GM12878 (cell line): ENCODE measurements around the gene ZGLP1. TPM values are rescaled to one million over a fixed set of nuclear protein-coding genes. Genes with fewer than 3 reads are reported as not detected.

Source experiments
- ATAC-seq: fragments of 200-7000 bp; cut with Tn5 transposase; 3 replicates; pipeline ENCODE4 v1.9.1; 2020; ENCODE audit warnings: mild to moderate bottlenecking, moderate library complexity
- BruUV-seq: library from RNA; stranded (reverse); fragments of 400-500 nt; replicated peaks from 2 replicates; lab custom pipeline; 2021; lab: Mats Ljungman, UMichigan
- CTCF ChIA-PET: fragments of 300-600 bp; sonication (Branson Sonifier 250); formaldehyde crosslinking; extraction: SDS; loops from one replicate; lab custom pipeline; 2021; ENCODE audit warnings: inconsistent platforms; lab: Yijun Ruan, JAX
- POLR2A ChIA-PET: fragments of 350-600 bp; formaldehyde crosslinking; extraction: SDS; loops from one replicate; lab custom pipeline; 2021; ENCODE audit warnings: inconsistent platforms; lab: Charles Lee
- RAD21 ChIA-PET: fragments of 300-600 bp; sonication (Branson Sonifier 250); formaldehyde crosslinking; loops from one replicate; lab custom pipeline; 2023; ENCODE audit warnings: antibody characterized with exemption; ENCODE audit not compliant: unreplicated experiment; lab: Charles Lee
- SMC1A ChIA-PET: fragments of 300-600 bp; sonication (Branson Sonifier 250); formaldehyde crosslinking; loops from one replicate; lab custom pipeline; 2023; ENCODE audit not compliant: unreplicated experiment, uncharacterized antibody; lab: Charles Lee
- DNase-seq: peaks from one replicate; pipeline ENCODE4 v3.0.0-alpha.2; 2011; ENCODE audit warnings: low read depth, low spot score
- FAIRE-seq: peaks from 3 replicates; lab custom pipeline; 2011; peaks lifted over from hg19 to GRCh38; lab: Jason Lieb, UNC
- H2AFZ ChIP-seq: 2 replicates; pipeline ENCODE4 v1.6.0; 2011; ENCODE audit warnings: low read depth, low read length, control low read depth; ENCODE audit not compliant: control insufficient read depth
- H3K27ac ChIP-seq: 2 replicates; pipeline ENCODE4 v1.5.1; 2011; ENCODE audit warnings: control low read depth; ENCODE audit not compliant: control insufficient read depth, insufficient read depth
- H3K27me3 ChIP-seq, 2 experiments: replicated peaks in 1 of 2; 2 replicates each; pipeline versions ENCODE4 v1.6.0 to v1.6.1; 2011; ENCODE audit warnings: low read length in 1 of 2; ENCODE audit not compliant: control insufficient read depth in 2 of 2, insufficient read depth in 2 of 2
- H3K36me3 ChIP-seq, 2 experiments: 2 replicates each; pipeline ENCODE4 v1.5.1; 2011; ENCODE audit warnings: low read length in 1 of 2; ENCODE audit not compliant: control insufficient read depth in 2 of 2, insufficient read depth in 2 of 2
- H3K4me1 ChIP-seq: 2 replicates; pipeline ENCODE4 v1.6.1; 2011; ENCODE audit warnings: mild to moderate bottlenecking, low read length, moderate library complexity, mixed read lengths; ENCODE audit not compliant: control insufficient read depth, insufficient read depth
- H3K4me2 ChIP-seq: 2 replicates; pipeline ENCODE4 v1.6.0; 2011; ENCODE audit warnings: control low read depth; ENCODE audit not compliant: control insufficient read depth, insufficient read depth
- H3K4me3 ChIP-seq: fragments of 200-600 bp; sonication (generic); 2 replicates; pipeline ENCODE4 v1.5.1; 2016
- H3K79me2 ChIP-seq: 2 replicates; pipeline ENCODE4 v1.6.0; 2011; ENCODE audit warnings: low read length; ENCODE audit not compliant: control insufficient read depth, insufficient read depth
- H3K9ac ChIP-seq: 2 replicates; pipeline ENCODE4 v1.8.0; 2011; ENCODE audit warnings: low read length, control low read depth, mixed read lengths; ENCODE audit not compliant: control insufficient read depth, insufficient read depth
- H3K9me3 ChIP-seq: replicated peaks from 3 replicates; pipeline ENCODE4 v1.5.1; 2011; ENCODE audit warnings: mild to moderate bottlenecking, low read length; ENCODE audit not compliant: control insufficient read depth, insufficient read depth
- H4K20me1 ChIP-seq: 2 replicates; pipeline ENCODE4 v1.6.0; 2011; ENCODE audit not compliant: control insufficient read depth, insufficient read depth
- ATF7 ChIP-seq: fragments of 450-650 bp; IDR thresholded peaks from 2 replicates; pipeline ENCODE4 v1.6.1; 2016; ENCODE audit warnings: low read depth, mild to moderate bottlenecking
- BCL11A ChIP-seq: IDR thresholded peaks from 2 replicates; pipeline ENCODE4 v1.6.1; 2011; ENCODE audit warnings: low read depth, low read length
- CBX5 ChIP-seq: sonication (generic); IDR thresholded peaks from 2 replicates; pipeline ENCODE4 v1.6.1; 2016; ENCODE audit warnings: low read depth, moderate library complexity, mild to moderate bottlenecking, inconsistent platforms
- CHD2 ChIP-seq: IDR thresholded peaks from 2 replicates; pipeline ENCODE4 v1.6.1; 2011; ENCODE audit warnings: low read depth, low read length, improper control_type of control experiment, borderline replicate concordance
- CREB1 ChIP-seq: IDR thresholded peaks from 2 replicates; pipeline ENCODE4 v1.6.1; 2012; ENCODE audit warnings: low read depth, mild to moderate bottlenecking, inconsistent platforms
- CUX1 ChIP-seq: IDR thresholded peaks from 2 replicates; pipeline ENCODE4 v1.6.1; 2012; ENCODE audit warnings: improper control_type of control experiment, low read depth, low read length; ENCODE audit not compliant: insufficient replicate concordance
- DPF2 ChIP-seq: fragments of 450-650 bp; IDR thresholded peaks from 2 replicates; pipeline ENCODE4 v1.6.1; 2017; ENCODE audit warnings: mild to moderate bottlenecking
- ESRRA ChIP-seq: IDR thresholded peaks from 2 replicates; pipeline ENCODE4 v1.6.1; 2012; ENCODE audit warnings: mild to moderate bottlenecking, low read length, improper control_type of control experiment
- EZH2 ChIP-seq: IDR thresholded peaks from 2 replicates; pipeline ENCODE4 v1.6.1; 2012; ENCODE audit warnings: low read depth, mild to moderate bottlenecking, control low read depth, inconsistent platforms, low read length, borderline replicate concordance; ENCODE audit not compliant: control insufficient read depth
- HDAC6 ChIP-seq: fragments of 200-600 bp; sonication (generic); IDR thresholded peaks from one replicate; pipeline ENCODE4 v1.8.0; 2017; ENCODE audit warnings: antibody characterized with exemption; ENCODE audit not compliant: unreplicated experiment
- IRF3 ChIP-seq: fragments of 450-650 bp; IDR thresholded peaks from 2 replicates; pipeline ENCODE4 v1.6.1; 2014; ENCODE audit warnings: mild to moderate bottlenecking
- MEF2B ChIP-seq: fragments of 450-650 bp; IDR thresholded peaks from 2 replicates; pipeline ENCODE4 v1.6.1; 2018; ENCODE audit warnings: mild to moderate bottlenecking, moderate library complexity; ENCODE audit not compliant: partially characterized antibody, poor library complexity, severe bottlenecking
- NFIC ChIP-seq: IDR thresholded peaks from 2 replicates; pipeline ENCODE4 v1.6.1; 2012; ENCODE audit warnings: low read depth, mild to moderate bottlenecking, inconsistent platforms, low read length, moderate library complexity
- NR2F1 ChIP-seq: fragments of 450-650 bp; conservative IDR thresholded peaks from 2 replicates; pipeline ENCODE4 v1.6.1; 2017; ENCODE audit warnings: mild to moderate bottlenecking
- RCOR1 ChIP-seq: conservative IDR thresholded peaks from 2 replicates; pipeline ENCODE4 v1.6.1; 2012; ENCODE audit warnings: low read depth, low read length, improper control_type of control experiment
- RFX5 ChIP-seq: IDR thresholded peaks from 2 replicates; pipeline ENCODE4 v1.6.1; 2011; ENCODE audit warnings: low read depth, low read length, improper control_type of control experiment
- STAT1 ChIP-seq: fragments of 450-650 bp; conservative IDR thresholded peaks from 2 replicates; pipeline ENCODE4 v1.6.1; 2014; ENCODE audit warnings: antibody characterized with exemption, mild to moderate bottlenecking
- TAF1 ChIP-seq: IDR thresholded peaks from 2 replicates; pipeline ENCODE4 v1.6.1; 2011; ENCODE audit warnings: mild to moderate bottlenecking, low read depth, low read length, borderline replicate concordance
- ZSCAN29 ChIP-seq: fragments of 450-650 bp; IDR thresholded peaks from 2 replicates; pipeline ENCODE4 v1.6.1; 2017; ENCODE audit warnings: mild to moderate bottlenecking, moderate library complexity
- WGBS: methylation state at CpG from one replicate; pipeline ENCODE4 v1.1.6; 2016; ENCODE audit warnings: low lambda C conversion rate; ENCODE audit not compliant: insufficient replicate concordance, insufficient coverage; ENCODE audit errors: missing lambda C conversion rate; 5-methylcytosine and 5-hydroxymethylcytosine counted together
- in situ Hi-C: fragments of 300-500 bp; cut with MboI; formaldehyde crosslinking; loops from 9 replicates; pipeline ENCODE4 v1.14.3; 2018; ENCODE audit warnings: mixed read lengths
- intact Hi-C: fragments of 100-400 bp; cut with micrococcal nuclease; formaldehyde crosslinking; loops from one replicate; pipeline ENCODE4 v1.14.2; 2022; ENCODE audit not compliant: unreplicated experiment
- polyA plus RNA-seq, 11 experiments: library from polyadenylated mRNA; depleted of rRNA in 4 of 11; unstranded in 6 of 11; stranded (reverse) in 5 of 11; fragments of >200 nt; fragmentation: Nextera tagmentation in 4 of 11; fragmentation: Illumina TruSeq in 1 of 11; extraction: Ambion mirVana in 4 of 11; extraction: Trizol in 1 of 11; gene quantifications; 1 replicate in 1 of 11; 2 replicates in 10 of 11; pipeline versions ENCODE4 v1.2.1 to v1.2.3, GENCODE V29; 2011 to 2016; ENCODE audit warnings: inconsistent platforms in 2 of 11, missing spikeins in 2 of 11, low read depth in 1 of 11
- total RNA-seq, 4 experiments: library from RNA; depleted of rRNA in 3 of 4; stranded (reverse); fragments of >200 nt in 3 of 4; fragmentation: Illumina TruSeq in 1 of 4; extraction: Trizol in 1 of 4; gene quantifications; 2 replicates each; pipeline versions ENCODE4 v1.2.1 to v1.2.3, GENCODE V29; 2013 to 2021

The ZGLP1 gene
- total and polyA plus RNA-seq, 10 of the 15 experiments (the other 5 are each of a cell fraction or from before 2014, with no cell fraction given), result 0.29 to 5.6 (median 1.3) TPM

- Histone ChIP-seq H3K36me3 (peaks cover 5 to 10% of the 10 kb centered on the region in 2 experiments; a peak in 3 of 4 replicates), H4K20me1 (no peaks in the 10 kb centered on the region), H3K4me1 (no peaks in the 10 kb centered on the region; the same call in 1 of the 2 replicates), H3K4me3 (peak overlapping the region; percentile 92), H3K79me2 (peaks cover 49% of the 10 kb centered on the region), H2AFZ (peak overlapping the region; percentile 35), H3K27me3 (no peaks in the 10 kb centered on the region), H3K9me3 (no peaks in the 10 kb centered on the region), H3K4me2 (peak overlapping the region; percentile 99), H3K27ac (peak overlapping the region; percentile 98), H3K9ac (peak overlapping the region; percentile 89)
- DNase-seq (no peak), ATAC-seq (peak; percentile 75), FAIRE-seq (peak; percentile 35)
- intact Hi-C loops, result loop anchor here (2.0 to 5.0 kb wide), 2 partner anchors 62 to 111 kb away; partner anchors contain the start of genes RAVER1 and TYK2
- SMC1A ChIA-PET, result interaction anchor here (1.0 to 8.5 kb wide), 20 partner anchors 10 to 342 kb away, joined by 3 to 158 read pairs (median 6); partner anchors contain the start of genes FDX2, ICAM4, ICAM5 and TYK2
- RAD21 ChIA-PET, result interaction anchor here (0.7 to 6.1 kb wide), 24 partner anchors 10 to 325 kb away, joined by 3 to 206 read pairs (median 10); partner anchors contain the start of genes CDC37, DNMT1, ICAM4 and ICAM5
- POLR2A ChIA-PET, result interaction anchor here (0.5 to 4.7 kb wide), 18 partner anchors 10 to 168 kb away, joined by 3 to 108 read pairs (median 6); partner anchors contain the start of genes ANGPTL6, ICAM4, ICAM5 and TYK2
- WGBS, result under 1% methylated on average over 37 of the region's 37 CpGs
- CTCF ChIA-PET, result interaction anchor here (0.7 to 11.2 kb wide), 18 partner anchors 10 to 166 kb away, joined by 3 to 370 read pairs (median 8); partner anchors contain the start of genes CDC37, ICAM4, ICAM5 and TYK2
- no TSS peak for BruUV-seq
- in situ Hi-C loops, result no loop called here
- peak; percentile 78 for TF ChIP-seq NR2F1
- no peak for TF ChIP-seq CUX1
- peak; percentile 92; the same call in 1 of the 2 replicates for TF ChIP-seq RCOR1
- TF ChIP-seq TAF1, result peak; percentile 38; the same call in 1 of the 2 replicates
- no peak for TF ChIP-seq ESRRA
- no peak for TF ChIP-seq CBX5
- peak; percentile 23 for TF ChIP-seq MEF2B
- TF ChIP-seq BCL11A, result peak; percentile 78
- TF ChIP-seq ZSCAN29, result no peak
- TF ChIP-seq DPF2, result peak; percentile 95
- no peak for TF ChIP-seq EZH2
- TF ChIP-seq HDAC6, result no peak
- TF ChIP-seq RFX5, result no peak
- no peak for TF ChIP-seq STAT1
- TF ChIP-seq CHD2, result peak; percentile 74
- TF ChIP-seq CREB1, result peak; percentile 71
- no peak for TF ChIP-seq IRF3
- no peak; the same call in 1 of the 2 replicates for TF ChIP-seq NFIC
- peak; percentile 46 for TF ChIP-seq ATF7
Measured at GRCh38 chr19:10270180-10270615, 39.4 kb downstream of the ZGLP1 start.
